Brain microvascular endothelial cell (primary cell): ENCODE data around the gene STXBP5L.

Experiments used
- DNase-seq: peaks from one replicate; pipeline ENCODE4 v3.0.0-alpha.2; 2020
- H3K27ac ChIP-seq: fragments of 250-450 bp; sonication (Bioruptor Pico); 2 replicates; pipeline ENCODE4 v1.5.1; 2020; ENCODE audit warnings: mild to moderate bottlenecking, moderate library complexity
- H3K27me3 ChIP-seq: fragments of 250-450 bp; sonication (Bioruptor Pico); replicated peaks from 2 replicates; pipeline ENCODE4 v1.5.1; 2020; ENCODE audit warnings: mild to moderate bottlenecking
- H3K36me3 ChIP-seq: fragments of 250-450 bp; sonication (Bioruptor Pico); replicated peaks from 2 replicates; pipeline ENCODE4 v1.5.1; 2020; ENCODE audit warnings: mild to moderate bottlenecking
- H3K4me3 ChIP-seq: 2 replicates; pipeline ENCODE4 v1.5.1; 2011; ENCODE audit warnings: low read depth, mild to moderate bottlenecking, control low read depth, low read length, moderate library complexity
- in situ Hi-C: cut with HindIII; loops from 2 replicates; pipeline ENCODE4 v1.10.0; 2017; ENCODE audit warnings: low sequenced_read_pairs, low pct_ligation_motif_present
- TF ChIP-seq, protein P1 (sequence below): IDR thresholded peaks from 2 replicates; pipeline ENCODE4 v1.5.1; 2011; ENCODE audit warnings: low read depth, mild to moderate bottlenecking, moderate library complexity, low read length, control low read depth, inconsistent platforms; ENCODE audit errors: missing control alignments

STXBP5L gene

DNA sequence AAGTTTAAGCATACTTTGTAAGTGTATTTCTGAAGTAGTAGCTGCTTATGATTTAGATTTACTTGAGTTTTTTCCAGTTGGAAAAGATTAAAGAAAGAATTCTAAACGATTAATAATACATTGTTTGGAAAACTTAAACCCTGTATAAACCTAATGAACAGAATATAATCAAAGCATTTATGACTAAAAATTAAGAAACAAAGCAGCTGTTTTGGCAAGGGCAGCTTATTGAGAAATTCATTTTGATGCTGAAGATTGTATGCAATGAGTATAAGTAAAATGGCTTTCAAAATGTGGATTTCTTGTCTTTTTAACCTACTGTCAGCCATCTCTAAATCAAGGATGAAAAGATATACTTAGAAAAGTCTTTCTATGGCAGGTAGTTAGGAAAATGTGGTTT lies 497.6 kb downstream of the STXBP5L start:
- no peak for DNase-seq
- H3K4me3 ChIP-seq = no peak overlapping the region
- H3K36me3 ChIP-seq = no peaks in the 10 kb centered on the region
- TF ChIP-seq, protein P1, sequence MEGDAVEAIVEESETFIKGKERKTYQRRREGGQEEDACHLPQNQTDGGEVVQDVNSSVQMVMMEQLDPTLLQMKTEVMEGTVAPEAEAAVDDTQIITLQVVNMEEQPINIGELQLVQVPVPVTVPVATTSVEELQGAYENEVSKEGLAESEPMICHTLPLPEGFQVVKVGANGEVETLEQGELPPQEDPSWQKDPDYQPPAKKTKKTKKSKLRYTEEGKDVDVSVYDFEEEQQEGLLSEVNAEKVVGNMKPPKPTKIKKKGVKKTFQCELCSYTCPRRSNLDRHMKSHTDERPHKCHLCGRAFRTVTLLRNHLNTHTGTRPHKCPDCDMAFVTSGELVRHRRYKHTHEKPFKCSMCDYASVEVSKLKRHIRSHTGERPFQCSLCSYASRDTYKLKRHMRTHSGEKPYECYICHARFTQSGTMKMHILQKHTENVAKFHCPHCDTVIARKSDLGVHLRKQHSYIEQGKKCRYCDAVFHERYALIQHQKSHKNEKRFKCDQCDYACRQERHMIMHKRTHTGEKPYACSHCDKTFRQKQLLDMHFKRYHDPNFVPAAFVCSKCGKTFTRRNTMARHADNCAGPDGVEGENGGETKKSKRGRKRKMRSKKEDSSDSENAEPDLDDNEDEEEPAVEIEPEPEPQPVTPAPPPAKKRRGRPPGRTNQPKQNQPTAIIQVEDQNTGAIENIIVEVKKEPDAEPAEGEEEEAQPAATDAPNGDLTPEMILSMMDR = no peak
- no peaks in the 10 kb centered on the region for H3K27me3 ChIP-seq
- in situ Hi-C loops = no loop called here
- H3K27ac ChIP-seq = no peak overlapping the region

DNA sequence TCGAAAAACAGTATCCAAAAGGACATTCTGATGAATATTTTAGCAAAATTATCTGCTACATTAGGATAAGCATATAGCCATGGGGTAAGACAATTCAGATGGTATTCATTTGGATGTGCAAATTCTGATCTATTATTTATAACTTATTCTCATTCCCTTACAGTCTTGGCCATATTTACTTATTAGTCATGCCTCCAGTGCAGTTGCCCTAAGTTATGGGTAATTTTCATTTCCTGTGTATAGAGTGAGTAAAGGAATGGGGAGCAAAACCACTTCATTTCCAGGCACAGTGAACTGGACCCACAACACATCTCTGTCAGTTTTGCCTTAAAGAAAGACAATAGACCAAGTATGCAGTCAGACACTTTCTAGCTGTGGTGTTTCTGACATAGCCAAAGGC lies 503.5 kb downstream of the STXBP5L start:
- no peaks in the 10 kb centered on the region for H3K27me3 ChIP-seq
- DNase-seq = no peak
- H3K36me3 ChIP-seq = no peaks in the 10 kb centered on the region
- in situ Hi-C loops = no loop called here
- TF ChIP-seq, protein P1 = no peak
- H3K27ac ChIP-seq = no peak overlapping the region
- H3K4me3 ChIP-seq = no peak overlapping the region

DNA sequence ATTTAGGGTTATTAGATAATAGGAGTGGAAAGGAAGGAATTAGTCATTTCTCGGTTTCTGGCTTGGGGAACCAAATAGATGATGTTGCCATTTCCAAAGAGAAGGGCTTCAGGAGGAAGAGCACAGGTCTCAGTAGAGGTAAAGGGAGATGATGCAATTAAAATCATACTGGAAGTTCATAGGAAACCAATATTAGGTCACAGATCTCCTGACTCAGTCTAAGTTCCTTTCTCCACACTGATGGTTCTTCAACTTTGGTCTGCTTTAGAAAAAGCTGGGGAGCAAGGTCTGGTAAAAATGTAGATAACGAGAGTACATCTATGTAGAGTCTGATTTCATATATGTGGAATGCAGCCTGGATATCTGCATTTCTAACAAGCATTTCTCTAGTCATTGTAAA lies 506.9 kb downstream of the STXBP5L start:
- H3K36me3 ChIP-seq = no peaks in the 10 kb centered on the region
- H3K27me3 ChIP-seq = no peaks in the 10 kb centered on the region
- TF ChIP-seq, protein P1 = no peak
- H3K4me3 ChIP-seq = no peak overlapping the region
- in situ Hi-C loops = no loop called here
- no peak for DNase-seq
- H3K27ac ChIP-seq = no peak overlapping the region

DNA sequence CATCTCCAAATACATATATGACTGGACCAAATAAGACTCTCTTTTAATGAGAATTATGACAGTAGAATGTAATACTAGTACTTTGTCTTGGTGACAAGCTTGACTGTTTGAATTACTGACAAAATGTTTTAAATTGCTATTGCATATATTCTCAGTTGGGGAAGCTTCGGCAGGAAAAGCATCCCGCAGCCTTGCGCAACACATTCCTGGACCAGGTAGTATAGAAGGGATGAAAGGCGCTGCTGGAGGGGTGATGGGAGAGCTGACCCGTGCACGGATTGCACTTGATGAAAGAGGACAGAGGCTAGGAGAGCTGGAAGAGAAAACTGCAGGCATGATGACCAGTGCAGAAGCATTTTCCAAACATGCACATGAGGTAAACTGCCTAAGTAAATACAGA lies 510.2 kb downstream of the STXBP5L start:
- DNase-seq = no peak
- in situ Hi-C loops = no loop called here
- no peak overlapping the region for H3K27ac ChIP-seq
- H3K27me3 ChIP-seq = no peaks in the 10 kb centered on the region
- no peak overlapping the region for H3K4me3 ChIP-seq
- no peaks in the 10 kb centered on the region for H3K36me3 ChIP-seq
- TF ChIP-seq, protein P1 = no peak

DNA sequence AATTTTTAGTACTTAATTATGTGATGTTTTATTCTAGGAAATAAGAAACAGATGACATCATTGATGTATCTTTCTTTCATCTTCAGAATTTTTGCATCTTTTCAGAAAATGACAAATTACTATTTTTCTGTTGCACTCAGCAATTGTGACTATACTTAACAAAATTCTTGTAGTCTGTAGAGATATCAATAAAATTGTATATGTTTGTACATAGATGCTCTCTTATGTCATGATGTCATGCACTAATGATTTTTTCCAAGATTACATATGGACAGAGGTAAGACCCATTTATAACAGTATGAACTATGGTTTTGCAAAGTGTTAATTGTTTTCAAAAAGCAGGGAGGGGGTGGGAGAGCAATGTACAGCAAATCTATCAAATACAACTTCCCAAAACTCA lies 516.5 kb downstream of the STXBP5L start:
- DNase-seq = no peak
- TF ChIP-seq, protein P1 = no peak
- Histone ChIP-seq H3K36me3 (no peaks in the 10 kb centered on the region), H3K27ac (no peak overlapping the region), H3K4me3 (no peak overlapping the region), H3K27me3 (no peaks in the 10 kb centered on the region)
- in situ Hi-C loops = no loop called here

DNA sequence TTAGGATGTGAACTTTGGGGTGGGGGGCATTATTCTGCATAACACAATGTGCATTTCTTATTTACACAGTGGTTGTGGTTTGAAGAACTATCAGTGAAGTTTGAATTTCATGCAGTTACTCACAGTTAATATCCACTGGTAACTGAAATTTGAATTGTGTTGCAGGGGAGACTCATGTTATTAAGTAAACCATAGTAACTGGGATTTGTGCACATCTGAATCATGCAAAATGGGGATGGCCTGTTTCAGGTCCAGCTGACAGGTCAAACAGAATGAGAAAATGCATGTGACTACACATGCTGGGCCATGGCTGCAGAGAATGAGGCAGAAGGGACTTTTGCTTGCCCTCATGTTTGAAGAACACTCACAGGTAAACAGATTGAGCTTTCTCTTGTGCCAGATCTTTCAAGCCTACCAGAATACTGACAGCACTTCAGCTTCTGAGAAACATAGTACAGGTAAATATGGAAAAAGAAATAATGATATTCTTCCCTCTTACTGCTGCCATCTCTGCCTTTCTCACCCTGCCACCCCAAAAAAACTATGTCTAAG lies 522.7 kb downstream of the STXBP5L start:
- no peaks in the 10 kb centered on the region for H3K27me3 ChIP-seq
- no peak overlapping the region for H3K4me3 ChIP-seq
- in situ Hi-C loops = no loop called here
- no peaks in the 10 kb centered on the region for H3K36me3 ChIP-seq
- TF ChIP-seq, protein P1 = no peak
- no peak overlapping the region for H3K27ac ChIP-seq
- DNase-seq = no peak
